Vagina (tissue), 2 donors: ENCODE measurements around the gene AFG3L2.

Source experiments
- CTCF ChIP-seq, 3 experiments: fragments of 450-650 bp in 2 of 3; fragments of 200-600 bp in 1 of 3; sonication (generic) in 1 of 3; IDR thresholded peaks; one replicate each; pipeline ENCODE4 v1.5.1; 2017 to 2019; ENCODE audit warnings: antibody characterized with exemption in 3 of 3, mild to moderate bottlenecking in 2 of 3, moderate library complexity in 2 of 3
- POLR2A ChIP-seq, 2 donors: fragments of 450-650 bp; IDR thresholded peaks; one replicate each; pipeline ENCODE4 v1.6.1; 2017; ENCODE audit warnings: antibody characterized with exemption in 2 of 2, mild to moderate bottlenecking in 2 of 2, moderate library complexity in 2 of 2
- POLR2AphosphoS5 ChIP-seq, 2 donors: sonication (generic); formaldehyde crosslinking; IDR thresholded peaks; one replicate each; pipeline ENCODE4 v1.9.0; 2017; ENCODE audit warnings: antibody characterized with exemption in 2 of 2, mild to moderate bottlenecking in 2 of 2, low read depth in 1 of 2; ENCODE audit not compliant: insufficient read depth in 1 of 2

DNA sequence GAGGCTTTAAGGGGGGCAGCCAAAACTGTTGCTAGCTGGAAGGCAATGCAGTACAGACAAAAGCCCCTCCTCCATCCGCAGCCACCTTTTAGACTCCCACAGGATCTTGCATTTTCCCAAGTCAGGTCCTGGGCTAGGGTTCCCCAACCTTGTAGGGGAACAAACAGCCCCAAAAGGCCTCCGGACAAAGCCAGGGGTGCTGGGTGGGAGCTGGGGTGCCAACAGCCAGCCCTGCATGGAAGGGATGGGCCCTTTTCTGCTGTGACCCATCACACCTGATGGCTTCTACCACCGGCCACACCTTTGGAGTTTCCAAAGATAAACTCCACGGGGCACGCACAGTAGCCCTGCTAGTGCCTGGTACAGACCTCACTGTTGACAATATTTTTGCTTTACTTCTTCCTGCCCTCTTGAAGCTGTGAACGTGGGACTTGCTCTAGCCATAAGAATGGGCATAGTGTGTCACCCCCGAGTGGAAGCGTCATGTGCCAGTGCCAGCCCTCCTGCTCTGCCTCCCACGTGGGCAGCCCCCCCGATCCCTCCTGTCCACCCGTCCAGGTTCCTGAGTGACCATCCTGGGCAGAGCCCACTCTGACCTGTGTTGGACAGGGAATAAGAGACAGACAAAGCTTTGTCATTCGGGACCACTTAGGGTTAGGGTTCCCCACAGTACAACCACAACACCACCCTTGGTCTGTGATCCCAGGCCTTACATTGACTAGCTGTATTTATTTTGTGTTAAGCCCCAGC, 50.1 kb downstream of the AFG3L2 start:
- TF ChIP-seq CTCF (IDR thresholded peaks at IDR 0.05) = no peak
- TF ChIP-seq POLR2A (IDR thresholded peaks at IDR 0.05) = no peak
- TF ChIP-seq POLR2AphosphoS5 (IDR thresholded peaks at IDR 0.05; ENCODE audit: insufficient read depth in 1 of 2, low read depth in 1 of 2) = no peak
